Endothelial cell of umbilical vein (primary cell): Measurements from ENCODE around the gene UBTD2.

Experiments
- CTCF ChIP-seq, 2 donors: IDR thresholded peaks; 1 replicate in 1 of 2; 2 replicates in 1 of 2; pipeline ENCODE4 v1.5.1; 2011; ENCODE audit warnings: low read length in 2 of 2, mild to moderate bottlenecking in 2 of 2, moderate library complexity in 2 of 2, control low read depth in 1 of 2, inconsistent platforms in 1 of 2, low read depth in 1 of 2; ENCODE audit not compliant: insufficient read depth in 1 of 2; ENCODE audit errors: extremely low read depth in 1 of 2
- JUN ChIP-seq: IDR thresholded peaks from 2 replicates; pipeline ENCODE4 v1.6.1; 2011; ENCODE audit warnings: borderline replicate concordance, low read depth; ENCODE audit not compliant: insufficient read length, insufficient read depth
- POLR2A ChIP-seq: IDR thresholded peaks from 2 replicates; pipeline ENCODE4 v1.6.1; 2012; ENCODE audit warnings: low read depth, mild to moderate bottlenecking, control low read depth, low read length

- TF ChIP-seq CTCF (IDR thresholded peaks at IDR 0.05; ENCODE audit: extremely low read depth in 1 of 2, insufficient read depth in 1 of 2, low read depth in 1 of 2, low read length in 2 of 2) (no peak), JUN (no peak), POLR2A (no peak)
These were observed 70.4 kb downstream of the UBTD2 start for GRCh38 chr5:172213126-172213525.
